Measurements from ENCODE around the gene ANGPTL8.

Gene ANGPTL8

GRCh38 chr19:11264452-11265176 lies 25.2 kb downstream of the ANGPTL8 start:
- no peak for DNase-seq

GRCh38 chr19:11265177-11265784 lies 25.9 kb downstream of the ANGPTL8 start:
- DNase-seq, result no peak

- DNase-seq, result no peak
Observed at GRCh38 chr19:11265785-11266236, 26.4 kb downstream of the ANGPTL8 start.

DNA sequence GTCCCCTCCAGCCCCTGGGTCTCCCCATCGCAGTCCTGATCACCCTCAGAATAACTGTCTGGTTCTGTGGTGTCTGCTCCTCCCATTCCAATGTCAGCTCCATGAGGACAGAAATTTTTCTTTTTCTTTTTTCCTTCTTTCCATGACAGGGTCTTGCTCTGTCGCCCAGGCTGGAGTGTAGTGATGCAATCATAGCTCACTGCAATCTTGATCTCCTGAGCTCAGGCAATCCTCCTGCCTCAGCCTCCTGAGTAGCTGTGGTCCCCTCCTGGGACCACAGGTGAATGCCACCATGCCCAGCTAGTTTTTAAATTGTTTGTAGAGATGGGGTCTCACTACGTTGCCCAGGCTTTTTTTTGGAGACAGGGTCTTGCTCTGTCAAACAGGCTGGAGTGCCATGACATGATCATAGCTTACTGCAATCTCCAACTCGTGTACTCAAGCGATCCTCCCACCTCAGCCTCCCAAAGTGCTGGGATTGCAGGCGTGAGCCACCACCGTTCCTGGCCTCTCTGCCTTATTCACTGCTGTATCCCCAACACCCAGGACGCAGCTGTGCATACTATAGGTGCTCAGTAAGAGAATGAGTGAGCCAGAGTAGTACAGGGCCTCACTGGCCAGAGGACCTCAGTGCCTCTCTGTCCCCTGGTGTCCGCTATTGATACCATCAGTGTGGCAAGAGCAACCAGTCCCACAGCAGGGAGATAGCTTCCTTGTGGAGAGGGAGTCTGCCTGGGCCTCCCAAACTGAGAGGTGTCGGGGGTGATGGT lies 28.1 kb downstream of the ANGPTL8 start:
- DNase-seq, result no peak

DNA sequence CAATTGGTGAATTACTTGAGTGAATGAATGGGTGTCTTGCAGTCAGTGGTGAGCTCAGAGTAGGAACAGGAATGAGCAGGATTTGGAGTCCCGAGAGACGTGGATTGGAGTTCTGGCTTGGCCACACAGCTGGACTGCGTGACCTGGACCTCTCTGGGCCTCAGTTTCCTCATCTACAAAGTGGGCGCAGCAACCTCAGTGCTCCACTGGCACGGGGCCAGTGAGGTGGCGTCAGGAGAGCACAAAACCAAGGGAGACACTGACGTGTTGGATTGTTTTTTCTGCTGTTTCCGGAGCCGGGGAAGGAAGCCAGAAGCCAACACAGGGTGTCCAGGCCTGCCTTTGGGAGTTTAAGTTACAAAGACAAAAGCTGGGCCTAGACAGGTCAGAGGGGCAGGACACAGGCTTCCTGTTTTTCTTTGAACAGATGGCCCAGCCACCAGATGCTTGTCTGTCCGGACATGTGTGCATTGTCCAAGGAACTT lies 29.4 kb downstream of the ANGPTL8 start:
- DNase-seq, result peak; percentile 75

DNA sequence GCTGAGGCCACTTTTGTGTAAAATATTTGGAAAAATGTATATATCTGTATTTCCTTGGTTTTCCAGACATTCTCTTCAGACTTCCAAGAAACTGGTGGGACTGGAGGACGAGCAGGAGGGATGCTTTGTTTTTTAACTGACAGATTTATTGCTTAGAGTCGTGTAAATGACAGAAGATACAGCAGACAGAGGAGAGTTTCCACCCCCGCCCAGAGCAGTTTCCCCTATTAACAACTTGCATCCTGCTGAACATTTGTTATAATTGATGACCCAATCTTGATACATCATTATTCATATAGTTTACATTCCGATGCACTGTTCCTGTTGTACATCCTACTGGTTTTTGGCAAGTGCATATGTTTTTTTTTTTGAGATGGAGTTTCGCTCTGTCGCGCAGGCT lies 30.0 kb downstream of the ANGPTL8 start:
- DNase-seq, result no peak

DNA sequence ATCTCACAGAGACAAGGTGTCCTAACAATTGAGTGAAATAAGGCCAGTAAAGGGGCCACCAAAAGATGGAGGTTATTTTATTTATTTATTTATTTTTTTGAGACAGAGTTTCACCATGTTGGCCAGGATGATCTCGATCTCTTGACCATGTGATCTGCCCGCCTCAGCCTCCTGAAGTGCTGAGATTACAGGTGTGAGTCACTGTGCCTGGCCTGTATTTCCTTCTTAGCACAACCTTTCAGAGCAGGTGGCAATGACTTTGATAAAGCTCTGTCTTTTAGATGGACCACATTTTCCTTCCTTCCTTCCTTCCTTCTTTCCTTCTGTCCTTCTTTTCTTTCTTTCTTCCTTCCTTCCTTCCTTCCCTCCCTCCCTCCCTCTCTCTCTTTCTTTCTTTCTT lies 33.9 kb downstream of the ANGPTL8 start:
- DNase-seq, result no peak

DNA sequence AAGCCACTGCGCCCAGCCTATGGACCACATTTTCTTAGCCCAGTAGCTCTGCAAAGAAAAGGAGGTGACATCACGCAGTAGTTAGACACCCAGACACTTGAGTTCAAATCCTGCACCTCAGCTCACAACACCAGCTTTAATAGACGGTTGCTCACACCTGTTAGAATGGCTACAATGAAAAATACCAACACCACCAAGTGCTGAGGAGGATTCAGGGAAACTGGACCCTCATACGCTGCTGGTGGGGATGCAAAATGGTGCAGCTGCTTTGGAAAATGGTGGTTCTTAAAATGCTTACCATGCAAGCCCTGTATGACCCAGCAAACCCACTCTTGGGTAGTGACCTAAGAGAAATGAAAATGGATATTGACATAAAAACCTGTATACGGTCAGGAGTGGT lies 34.6 kb downstream of the ANGPTL8 start:
- DNase-seq, result no peak

DNA sequence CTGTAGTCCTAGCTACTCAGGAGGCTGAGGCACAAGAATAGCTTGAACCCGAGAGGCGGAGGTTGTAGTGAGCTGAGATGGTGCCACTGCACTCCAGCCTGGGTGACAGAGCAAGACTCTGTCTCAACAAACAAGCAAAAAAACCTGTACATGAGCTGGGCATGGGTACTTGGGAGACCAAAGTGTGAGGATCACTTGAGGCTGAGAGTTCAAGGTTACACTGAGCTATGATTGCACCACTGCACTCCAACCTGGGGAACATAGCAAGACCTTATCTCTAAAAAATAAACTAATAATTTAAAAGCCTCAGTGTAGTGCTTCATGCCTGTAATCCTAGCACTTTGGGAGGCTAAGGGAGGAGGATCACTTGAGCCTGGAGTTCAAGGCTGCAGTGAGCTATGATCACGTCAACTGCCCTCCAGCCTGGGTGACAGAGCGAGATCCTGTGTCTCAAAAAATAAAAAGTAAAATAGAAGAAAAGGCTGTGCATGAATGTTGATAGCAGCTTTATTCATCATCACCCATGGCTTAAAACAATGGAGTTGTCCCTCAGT lies 35.2 kb downstream of the ANGPTL8 start:
- no peak for DNase-seq

- no peak for DNase-seq
Observed at GRCh38 chr19:11278670-11279069, 39.3 kb downstream of the ANGPTL8 start.

DNA sequence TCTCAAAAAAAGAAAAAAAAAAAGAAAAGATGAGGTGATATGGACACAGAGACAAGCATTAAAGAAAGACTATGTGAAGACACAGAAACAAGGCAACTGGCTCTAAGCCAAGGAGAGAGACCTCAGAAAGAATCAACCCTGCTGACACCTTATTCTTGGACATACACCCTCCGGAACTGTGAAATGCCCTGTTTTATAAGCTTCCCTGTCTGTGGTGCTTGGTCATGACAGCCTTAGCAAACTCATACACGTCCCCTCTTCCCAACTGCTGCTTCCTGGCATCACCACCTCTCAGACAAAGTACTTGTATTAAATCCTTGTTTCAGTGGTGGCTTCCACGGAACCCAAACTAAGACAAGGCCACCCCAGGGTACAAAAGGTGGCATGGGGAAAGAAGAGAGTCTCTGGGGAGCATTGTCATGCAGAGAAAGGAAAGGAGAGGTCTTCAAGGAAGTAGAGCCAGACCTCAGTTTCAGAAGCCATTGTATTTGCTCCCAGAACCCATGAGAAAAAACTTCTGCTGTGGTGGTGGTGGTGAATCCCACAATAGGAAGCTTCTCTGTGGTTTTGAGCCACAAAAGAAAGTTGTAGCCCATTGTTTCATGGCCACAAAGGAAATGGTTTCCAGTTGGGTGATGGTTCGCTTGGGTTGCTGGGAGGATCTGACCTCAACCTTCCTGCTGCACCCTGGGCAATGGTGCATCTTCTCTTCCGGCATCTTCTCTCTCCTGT lies 40.3 kb downstream of the ANGPTL8 start:
- DNase-seq, result no peak

DNA sequence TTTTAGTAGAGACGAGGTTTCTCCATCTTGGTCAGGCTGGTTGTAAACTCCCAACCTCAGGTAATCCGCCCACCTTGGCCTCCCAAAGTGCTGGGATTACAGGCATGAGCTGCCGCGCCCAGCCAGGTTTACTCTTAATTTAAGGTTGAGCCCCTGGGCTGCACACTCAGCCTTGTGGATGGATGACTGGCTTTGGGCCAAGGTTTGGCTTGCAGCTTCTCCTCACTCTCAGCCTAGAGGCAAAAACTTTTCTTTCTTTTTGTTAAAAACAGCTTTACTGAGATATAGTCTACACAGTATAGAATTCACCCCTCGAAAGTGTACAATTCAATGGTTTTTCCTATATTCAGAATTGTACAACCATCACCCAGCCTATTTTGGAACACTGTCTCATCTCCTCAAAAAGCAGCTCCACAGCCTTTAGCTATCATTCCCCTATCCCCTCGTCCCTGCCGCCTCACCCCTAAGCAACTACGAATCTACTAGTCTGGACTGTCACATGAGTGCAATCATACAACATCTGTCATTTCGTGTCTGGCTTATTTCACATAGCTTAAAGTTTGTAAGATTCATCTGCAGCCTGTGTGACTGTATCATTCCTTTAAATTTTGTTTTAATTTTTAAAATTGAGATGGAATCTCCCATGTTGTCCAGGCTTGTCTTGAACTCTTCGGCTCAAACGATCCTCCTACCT lies 42.1 kb downstream of the ANGPTL8 start:
- DNase-seq, result no peak

DNA sequence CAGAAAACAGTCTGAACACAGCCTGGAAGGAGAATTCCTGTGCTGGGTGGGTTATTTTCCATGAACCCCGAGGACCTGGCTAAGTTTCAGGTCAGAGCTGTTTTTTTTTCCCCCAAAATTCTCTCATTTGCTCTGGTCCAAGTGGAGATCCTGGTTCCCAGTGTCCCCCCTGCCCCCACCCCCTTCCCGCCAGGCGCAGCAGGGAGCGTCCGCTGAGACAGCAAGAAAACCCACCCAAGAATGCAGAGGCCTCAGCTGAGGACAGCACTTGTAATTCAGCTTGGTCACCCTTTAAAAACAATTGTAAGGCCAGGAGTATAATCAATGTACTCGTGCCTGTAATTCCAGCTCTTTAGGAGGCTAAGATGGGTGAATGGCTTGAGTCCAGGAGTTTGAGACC lies 45.1 kb downstream of the ANGPTL8 start:
- no peak for DNase-seq

DNA sequence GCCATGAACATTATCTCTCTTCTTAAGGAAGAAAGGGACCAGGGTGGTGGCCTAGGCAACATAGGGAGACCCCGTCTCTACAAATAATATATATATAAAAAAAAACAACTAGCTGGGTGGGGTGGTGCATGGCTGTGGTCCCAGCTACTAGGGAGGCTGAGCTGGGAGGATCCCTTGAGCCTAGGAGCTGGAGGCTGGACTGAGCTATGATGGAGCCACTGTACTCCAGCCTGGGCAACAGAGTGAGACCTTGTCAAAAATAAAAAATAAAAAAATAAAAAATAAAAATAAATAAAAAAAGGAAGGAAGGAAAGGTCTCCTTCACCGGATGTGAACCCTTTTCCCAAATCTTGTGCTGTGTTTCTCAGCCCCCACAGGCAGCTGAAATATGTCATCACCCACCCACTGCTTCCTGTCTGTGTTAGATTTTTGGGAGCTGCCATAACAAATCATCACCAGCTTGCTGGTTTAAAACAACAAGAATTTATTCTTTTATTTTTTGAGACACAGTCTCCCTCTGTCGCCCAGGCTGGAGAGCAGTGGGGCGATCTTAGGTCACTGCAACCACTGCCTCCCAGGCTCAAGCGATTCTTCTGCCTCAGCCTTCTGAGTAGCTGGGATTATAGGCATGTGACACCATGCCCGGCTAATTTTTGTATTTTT lies 47.0 kb downstream of the ANGPTL8 start:
- DNase-seq, result no peak

DNA sequence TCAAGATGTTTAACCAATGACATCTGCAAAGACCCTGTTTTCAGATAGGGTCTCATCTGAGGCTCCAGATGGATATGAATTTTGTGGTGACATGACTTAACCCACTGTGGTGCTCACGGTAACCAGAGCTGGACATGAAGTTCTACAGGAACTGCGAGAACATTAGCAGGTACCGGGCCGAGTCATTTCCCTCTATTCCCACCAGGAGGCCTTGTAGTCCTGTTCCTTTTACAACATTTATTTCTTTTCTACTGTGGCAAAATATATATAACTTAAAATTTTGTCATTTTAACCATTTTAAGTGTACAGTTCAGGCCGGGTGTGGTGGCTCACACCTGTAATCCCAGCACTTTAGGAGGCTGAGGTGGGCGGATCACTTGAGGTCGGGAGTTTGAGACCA lies 48.9 kb downstream of the ANGPTL8 start:
- DNase-seq, result no peak

- DNase-seq, result no peak
Observed at GRCh38 chr19:11290256-11290655, 50.8 kb downstream of the ANGPTL8 start.

DNA sequence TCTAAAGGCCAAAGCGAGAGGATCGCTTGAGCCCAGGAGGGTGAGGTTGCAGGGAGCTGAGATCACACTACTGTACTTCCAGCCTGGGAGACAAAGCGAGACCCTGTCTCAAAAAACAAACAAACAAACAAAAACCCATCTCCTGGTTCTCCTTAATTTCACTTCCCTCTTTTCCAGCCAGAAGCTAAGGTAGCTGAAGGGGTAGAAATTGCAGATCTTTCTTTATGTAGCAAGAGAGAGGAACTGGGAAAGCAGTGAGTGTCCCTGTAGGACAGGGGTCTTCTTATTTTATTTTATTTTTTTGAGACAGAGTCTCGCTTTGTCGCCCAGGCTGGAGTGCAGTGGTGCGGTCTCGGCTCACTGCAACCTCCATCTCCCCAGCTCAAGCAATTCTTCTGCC lies 52.0 kb downstream of the ANGPTL8 start:
- DNase-seq, result no peak
